Upper lobe of left lung (tissue), 4 donors: ENCODE data around the gene CDX1.

Experiments used
- EP300 ChIP-seq, 4 donors: sonication (generic); formaldehyde crosslinking; IDR thresholded peaks; one replicate each; pipeline ENCODE4 v1.5.1; 2017; ENCODE audit warnings: antibody characterized with exemption in 4 of 4, control low read depth in 2 of 4
- POLR2A ChIP-seq, 4 donors: fragments of 450-650 bp; IDR thresholded peaks; one replicate each; pipeline ENCODE4 v1.5.1; 2016 to 2017; ENCODE audit warnings: antibody characterized with exemption in 4 of 4, mild to moderate bottlenecking in 2 of 4
- POLR2AphosphoS5 ChIP-seq, 2 donors: sonication (generic); formaldehyde crosslinking; IDR thresholded peaks; one replicate each; pipeline ENCODE4 v1.5.1; 2017; ENCODE audit warnings: antibody characterized with exemption in 2 of 2
- TF ChIP-seq, protein P1 (sequence below), 6 experiments: fragments of 450-650 bp in 4 of 6; fragments of 200-600 bp in 2 of 6; sonication (generic) in 2 of 6; IDR thresholded peaks; one replicate each; pipeline ENCODE4 v1.5.1; 2016 to 2019; ENCODE audit warnings: antibody characterized with exemption in 6 of 6

DNA sequence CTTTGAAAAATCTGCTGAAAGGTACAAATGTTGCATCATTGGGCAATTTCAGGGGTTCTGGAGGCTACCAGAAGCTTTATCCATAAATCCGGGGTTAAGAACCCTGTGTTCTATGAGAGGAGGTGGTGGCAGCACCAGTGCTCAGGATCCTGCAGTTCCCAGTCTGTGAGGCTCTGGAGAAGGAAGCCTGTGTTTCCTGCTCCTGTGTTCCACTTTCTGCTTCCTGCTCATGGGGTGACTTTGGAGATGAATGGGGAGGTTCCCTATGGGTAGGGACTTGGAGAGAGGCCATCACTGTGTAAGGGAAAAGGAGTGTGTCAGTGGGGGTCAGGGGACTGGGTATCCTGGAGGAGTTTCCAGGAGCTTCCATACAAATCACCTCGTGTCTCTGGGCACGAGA, 2.3 kb downstream of the CDX1 start:
- TF ChIP-seq, protein P1, sequence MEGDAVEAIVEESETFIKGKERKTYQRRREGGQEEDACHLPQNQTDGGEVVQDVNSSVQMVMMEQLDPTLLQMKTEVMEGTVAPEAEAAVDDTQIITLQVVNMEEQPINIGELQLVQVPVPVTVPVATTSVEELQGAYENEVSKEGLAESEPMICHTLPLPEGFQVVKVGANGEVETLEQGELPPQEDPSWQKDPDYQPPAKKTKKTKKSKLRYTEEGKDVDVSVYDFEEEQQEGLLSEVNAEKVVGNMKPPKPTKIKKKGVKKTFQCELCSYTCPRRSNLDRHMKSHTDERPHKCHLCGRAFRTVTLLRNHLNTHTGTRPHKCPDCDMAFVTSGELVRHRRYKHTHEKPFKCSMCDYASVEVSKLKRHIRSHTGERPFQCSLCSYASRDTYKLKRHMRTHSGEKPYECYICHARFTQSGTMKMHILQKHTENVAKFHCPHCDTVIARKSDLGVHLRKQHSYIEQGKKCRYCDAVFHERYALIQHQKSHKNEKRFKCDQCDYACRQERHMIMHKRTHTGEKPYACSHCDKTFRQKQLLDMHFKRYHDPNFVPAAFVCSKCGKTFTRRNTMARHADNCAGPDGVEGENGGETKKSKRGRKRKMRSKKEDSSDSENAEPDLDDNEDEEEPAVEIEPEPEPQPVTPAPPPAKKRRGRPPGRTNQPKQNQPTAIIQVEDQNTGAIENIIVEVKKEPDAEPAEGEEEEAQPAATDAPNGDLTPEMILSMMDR (IDR thresholded peaks at IDR 0.05), result no peak
- TF ChIP-seq POLR2AphosphoS5 (IDR thresholded peaks at IDR 0.05) (no peak), POLR2A (IDR thresholded peaks at IDR 0.05) (no peak), EP300 (IDR thresholded peaks at IDR 0.05) (no peak)
